H9 (cell line): ENCODE data around the gene UPF3A. TPM values are rescaled to one million over a fixed set of nuclear protein-coding genes. Genes with fewer than 3 reads are reported as not detected.

Experiments
- DNase-seq: peaks from one replicate; pipeline ENCODE4 v3.0.0-alpha.2; 2017
- H2AFZ ChIP-seq: one replicate; pipeline ENCODE4 v1.6.1; 2013; ENCODE audit warnings: mild to moderate bottlenecking, low read length, control low read depth, moderate library complexity
- H2AK5ac ChIP-seq: 2 replicates; pipeline ENCODE4 v1.6.1; 2013; ENCODE audit warnings: low read length, control low read depth, mixed read lengths; ENCODE audit not compliant: insufficient read length
- H2BK120ac ChIP-seq: one replicate; pipeline ENCODE4 v1.6.1; 2013; ENCODE audit warnings: low read depth, mild to moderate bottlenecking, low read length, control low read depth, inconsistent platforms; ENCODE audit not compliant: poor library complexity, severe bottlenecking
- H2BK12ac ChIP-seq: 2 replicates; pipeline ENCODE4 v1.6.1; 2013; ENCODE audit warnings: low read length, control low read depth, mixed read lengths, low read depth; ENCODE audit not compliant: insufficient read length
- H2BK15ac ChIP-seq: 2 replicates; pipeline ENCODE4 v1.6.1; 2013; ENCODE audit warnings: low read depth, low read length, control low read depth
- H2BK20ac ChIP-seq: one replicate; pipeline ENCODE4 v1.6.1; 2013; ENCODE audit warnings: low read depth, mild to moderate bottlenecking, low read length, control low read depth, inconsistent platforms; ENCODE audit not compliant: poor library complexity, severe bottlenecking
- H2BK5ac ChIP-seq: 2 replicates; pipeline ENCODE4 v1.6.1; 2013; ENCODE audit warnings: low read length, control low read depth, mixed read lengths; ENCODE audit not compliant: insufficient read length
- H3K14ac ChIP-seq: 2 replicates; pipeline ENCODE4 v1.6.1; 2013; ENCODE audit warnings: low read length, control low read depth; ENCODE audit not compliant: insufficient read depth
- H3K18ac ChIP-seq: 2 replicates; pipeline ENCODE4 v1.6.1; 2013; ENCODE audit warnings: low read depth, mild to moderate bottlenecking, mixed read lengths, low read length, control low read depth; ENCODE audit not compliant: insufficient read length
- H3K23ac ChIP-seq: 2 replicates; pipeline ENCODE4 v1.6.1; 2013; ENCODE audit warnings: low read length, control low read depth, mixed read lengths, low read depth; ENCODE audit not compliant: insufficient read length
- H3K23me2 ChIP-seq: 2 replicates; pipeline ENCODE4 v1.6.1; 2013; ENCODE audit warnings: low read depth, mild to moderate bottlenecking, mixed read lengths, low read length, control low read depth; ENCODE audit not compliant: insufficient read length, poor library complexity, severe bottlenecking
- H3K27ac ChIP-seq: 2 replicates; pipeline ENCODE4 v1.5.1; 2013; ENCODE audit warnings: low read length, control low read depth, mixed read lengths, low read depth; ENCODE audit not compliant: insufficient read length
- H3K27me3 ChIP-seq: 2 replicates; pipeline ENCODE4 v1.6.1; 2013; ENCODE audit warnings: low read length, control low read depth, inconsistent platforms; ENCODE audit not compliant: insufficient read depth
- H3K4ac ChIP-seq: 2 replicates; pipeline ENCODE4 v1.6.1; 2013; ENCODE audit warnings: low read depth, mild to moderate bottlenecking, control low read depth, inconsistent platforms, low read length, moderate library complexity
- H3K4me1 ChIP-seq: 2 replicates; pipeline ENCODE4 v1.6.1; 2013; ENCODE audit warnings: low read length, control low read depth, inconsistent platforms; ENCODE audit not compliant: insufficient read depth
- H3K4me2 ChIP-seq: 2 replicates; pipeline ENCODE4 v1.6.1; 2013; ENCODE audit warnings: low read length, control low read depth, mixed read lengths; ENCODE audit not compliant: insufficient read length, insufficient read depth
- H3K56ac ChIP-seq: 2 replicates; pipeline ENCODE4 v1.6.1; 2013; ENCODE audit warnings: low read depth, mild to moderate bottlenecking, mixed read lengths, low read length, control low read depth; ENCODE audit not compliant: insufficient read length
- H3K79me1 ChIP-seq: 2 replicates; pipeline ENCODE4 v1.6.1; 2013; ENCODE audit warnings: low read depth, mild to moderate bottlenecking, moderate library complexity, low read length, control low read depth, inconsistent platforms; ENCODE audit not compliant: insufficient read depth, poor library complexity, severe bottlenecking
- H3K79me2 ChIP-seq: 2 replicates; pipeline ENCODE4 v1.6.1; 2013; ENCODE audit warnings: low read length, control low read depth, inconsistent platforms; ENCODE audit not compliant: insufficient read depth
- H3K9ac ChIP-seq: 2 replicates; pipeline ENCODE4 v1.6.1; 2013; ENCODE audit warnings: low read length, control low read depth, mixed read lengths; ENCODE audit not compliant: insufficient read length; ENCODE audit errors: extremely low read depth
- H3K9me3 ChIP-seq: one replicate; pipeline ENCODE4 v1.6.1; 2013; ENCODE audit warnings: low read depth, low read length, inconsistent platforms; ENCODE audit not compliant: control insufficient read depth
- H3T11ph ChIP-seq: one replicate; pipeline ENCODE4 v1.6.1; 2013; ENCODE audit warnings: mild to moderate bottlenecking, low read length, control low read depth, inconsistent platforms
- H4K20me1 ChIP-seq: one replicate; pipeline ENCODE4 v1.6.1; 2013; ENCODE audit not compliant: control insufficient read depth, insufficient read length, insufficient read depth
- H4K5ac ChIP-seq: 2 replicates; pipeline ENCODE4 v1.6.1; 2013; ENCODE audit warnings: low read depth, mild to moderate bottlenecking, mixed read lengths, low read length, control low read depth; ENCODE audit not compliant: insufficient read length
- H4K8ac ChIP-seq: replicated peaks from 2 replicates; pipeline ENCODE4 v1.6.1; 2013; ENCODE audit warnings: low read length, control low read depth, mixed read lengths, low read depth; ENCODE audit not compliant: insufficient read length
- H4K91ac ChIP-seq: 2 replicates; pipeline ENCODE4 v1.6.1; 2013; ENCODE audit warnings: low read depth, mild to moderate bottlenecking, moderate library complexity, mixed read lengths, low read length, control low read depth; ENCODE audit not compliant: insufficient read length
- H3K27ac Mint-ChIP-seq, 3 experiments: 2 replicates in 2 of 3; 3 replicates in 1 of 3; pipeline ENCODE4 v1.8.0; 2020 to 2021; ENCODE audit warnings: mixed read lengths in 3 of 3, mild to moderate bottlenecking in 1 of 3, moderate library complexity in 1 of 3
- H3K27me3 Mint-ChIP-seq: 2 replicates; pipeline ENCODE4 v1.8.0; 2021; ENCODE audit warnings: low read depth, mild to moderate bottlenecking, moderate library complexity, mixed read lengths
- H3K36me3 Mint-ChIP-seq, 3 experiments: 2 replicates in 2 of 3; 3 replicates in 1 of 3; pipeline ENCODE4 v1.8.0; 2020 to 2021; ENCODE audit warnings: low read depth in 3 of 3, mixed read lengths in 3 of 3; ENCODE audit not compliant: insufficient read depth in 1 of 3
- H3K4me1 Mint-ChIP-seq, 2 experiments: 2 replicates each; pipeline ENCODE4 v1.8.0; 2020; ENCODE audit warnings: mixed read lengths in 2 of 2
- H3K4me3 Mint-ChIP-seq, 2 experiments: 2 replicates in 1 of 2; 3 replicates in 1 of 2; pipeline ENCODE4 v1.8.0; 2020 to 2021; ENCODE audit warnings: mild to moderate bottlenecking in 2 of 2, mixed read lengths in 2 of 2, moderate library complexity in 1 of 2
- H3K9me3 Mint-ChIP-seq, 2 experiments: 2 replicates in 1 of 2; 3 replicates in 1 of 2; pipeline ENCODE4 v1.8.0; 2020; ENCODE audit warnings: mild to moderate bottlenecking in 2 of 2, mixed read lengths in 2 of 2, moderate library complexity in 1 of 2
- CTCF ChIP-seq: fragments of 200-600 bp; sonication (generic); conservative IDR thresholded peaks from 3 replicates; pipeline ENCODE4 v1.8.0; 2021; ENCODE audit warnings: antibody characterized with exemption, mild to moderate bottlenecking
- WGBS: extraction: QIAGEN DNeasy Blood & Tissue Kit; methylation state at CpG from one replicate; pipeline ENCODE4 v1.1.7; 2013; ENCODE audit warnings: missing lambda C conversion rate, low lambda C conversion rate, mixed read lengths; ENCODE audit not compliant: insufficient read length; ENCODE audit errors: extremely low coverage; 5-methylcytosine and 5-hydroxymethylcytosine counted together
- total RNA-seq: library from RNA; stranded (reverse); gene quantifications from 2 replicates; pipeline ENCODE4 v1.2.1, GENCODE V29; 2021

The UPF3A gene
- total RNA-seq, 1 experiment from 2014 or later: 81.8 TPM

GRCh38 chr13:114279146-114279545 lies 2.3 kb upstream of the UPF3A start:
- H3K79me1 ChIP-seq: no peaks in the 10 kb centered on the region
- no peak overlapping the region for H2BK20ac ChIP-seq
- H4K8ac ChIP-seq: no peak overlapping the region
- no peak overlapping the region for H2AFZ ChIP-seq
- H3K4me2 ChIP-seq: no peak overlapping the region
- peaks cover 4% of the 10 kb centered on the region; the same call in 1 of the 2 replicates for H3K79me2 ChIP-seq
- H2BK5ac ChIP-seq: no peak overlapping the region
- no peak overlapping the region for H3K56ac ChIP-seq
- Mint-ChIP-seq H3K4me3 (no peak overlapping the region), H3K36me3 (peaks cover 5 to 48% (median 23%) of the 10 kb centered on the region in 3 experiments; a peak in 5 of 7 replicates), H3K9me3 (no peaks in the 10 kb centered on the region), H3K27me3 (no peaks in the 10 kb centered on the region; the same call in 1 of the 2 replicates), H3K4me1 (peaks cover 13 to 18% of the 10 kb centered on the region in 2 experiments), H3K27ac (peak overlapping the region in 1 of 3 experiments; percentile 28; a peak in 1 of 7 replicates)
- no peak overlapping the region for H3K23ac ChIP-seq
- no peak overlapping the region for H3T11ph ChIP-seq
- H3K23me2 ChIP-seq: no peaks in the 10 kb centered on the region
- no peak overlapping the region for H2BK12ac ChIP-seq
- TF ChIP-seq CTCF: no peak
- no peak overlapping the region for H3K27ac ChIP-seq
- H3K18ac ChIP-seq: no peak overlapping the region
- no peaks in the 10 kb centered on the region for H3K9me3 ChIP-seq
- no peak overlapping the region for H2AK5ac ChIP-seq
- no peaks in the 10 kb centered on the region for H3K27me3 ChIP-seq
- H4K91ac ChIP-seq: no peak overlapping the region
- no peak overlapping the region for H2BK120ac ChIP-seq
- H3K4me1 ChIP-seq: peaks cover 3% of the 10 kb centered on the region
- H3K4ac ChIP-seq: no peak overlapping the region
- no peak overlapping the region for H3K9ac ChIP-seq
- no peak overlapping the region for H4K5ac ChIP-seq
- no peak overlapping the region for H2BK15ac ChIP-seq
- no peak overlapping the region for H3K14ac ChIP-seq
- no peaks in the 10 kb centered on the region for H4K20me1 ChIP-seq
- no peak for DNase-seq
- no CpG with 5 or more reads among the region's 4 CpGs for WGBS
